Heart right ventricle (tissue), 16 donors: ENCODE results near the gene YWHAE. TPM values are rescaled to one million over a fixed set of nuclear protein-coding genes. Genes with fewer than 3 reads are reported as not detected.
"Not testable (repeated sequence)": the region's sequence is repeated elsewhere in the genome, so short reads cannot be mapped to it uniquely, and the experiment has no call there.

Experiments
- ATAC-seq, 8 donors: fragments of 200-7000 bp; cut with Tn5 transposase; one replicate each; pipeline ENCODE4 v1.9.1; 2020; ENCODE audit warnings: mild to moderate bottlenecking in 8 of 8, moderate library complexity in 8 of 8, moderate number of reproducible peaks in 1 of 8
- DNase-seq, 2 donors: peaks; one replicate each; pipeline ENCODE4 v3.0.0-alpha.2; 2020
- H3K27ac ChIP-seq, 10 donors: fragments of 200-600 bp; sonication (generic) in 2 of 10; one replicate each; pipeline versions ENCODE4 v1.5.0 to v1.8.0; 2020 to 2022; ENCODE audit warnings: mild to moderate bottlenecking in 3 of 10
- H3K27me3 ChIP-seq, 7 donors: fragments of 200-600 bp; one replicate each; pipeline ENCODE4 v1.8.0; 2021 to 2022; ENCODE audit warnings: mild to moderate bottlenecking in 2 of 7
- H3K36me3 ChIP-seq, 9 donors: fragments of 200-600 bp; sonication (generic) in 1 of 9; one replicate each; pipeline versions ENCODE4 v1.5.0 to v1.8.0; 2020 to 2022; ENCODE audit warnings: mild to moderate bottlenecking in 2 of 9
- H3K4me1 ChIP-seq, 9 donors: fragments of 200-600 bp; sonication (generic) in 1 of 9; one replicate each; pipeline versions ENCODE4 v1.5.0 to v1.8.0; 2020 to 2022; ENCODE audit warnings: mild to moderate bottlenecking in 4 of 9
- H3K4me3 ChIP-seq, 10 donors: fragments of 200-600 bp; sonication (generic) in 2 of 10; one replicate each; pipeline versions ENCODE4 v1.5.0 to v1.8.0; 2020 to 2022; ENCODE audit warnings: mild to moderate bottlenecking in 7 of 10, moderate library complexity in 2 of 10
- H3K9me3 ChIP-seq, 11 donors: fragments of 200-600 bp in 10 of 11; sonication (generic) in 2 of 11; one replicate each; pipeline versions ENCODE4 v1.5.0 to v1.8.0; 2013 to 2022; ENCODE audit warnings: mild to moderate bottlenecking in 2 of 11, control low read depth in 1 of 11, moderate library complexity in 1 of 11
- WGBS, 2 donors: extraction: QIAGEN DNeasy Blood & Tissue Kit; methylation state at CpG; one replicate each; pipeline ENCODE4 v1.1.7; 2013; ENCODE audit warnings: inconsistent platforms in 1 of 2; 5-methylcytosine and 5-hydroxymethylcytosine counted together
- intact Hi-C, 10 donors: fragments of 100-400 bp; cut with DNase I; formaldehyde crosslinking; loops; one replicate each; pipeline versions ENCODE4 v1.11.1 to v1.14.2; 2022
- polyA plus RNA-seq, 2 donors: library from polyadenylated mRNA; stranded (reverse); fragments of 200-250 nt; gene quantifications; one replicate each; pipeline ENCODE4 v1.2.3, GENCODE V29; 2013
- total RNA-seq, 10 donors: library from RNA; stranded (reverse); fragmentation: NEBNext Ultra II Directional in 3 of 10; extraction: Animal tissue kit (Norgen Biotek cat#: 25700) in 3 of 10; gene quantifications; one replicate each; pipeline versions ENCODE4 v1.2.1 to v1.2.4, GENCODE V29; 2021 to 2023
- TF ChIP-seq, protein P1 (sequence below), 9 donors: fragments of 200-600 bp; sonication (generic) in 2 of 9; IDR thresholded peaks; one replicate each; pipeline versions ENCODE4 v1.5.0 to v1.8.0; 2021 to 2022; ENCODE audit warnings: antibody characterized with exemption in 9 of 9, mild to moderate bottlenecking in 5 of 9, moderate library complexity in 1 of 9
- donor health status: Arrhythmogenic right ventricular cardiomyopathy.
- donor health status: ischemic (EF 13 %, LVEDD 7.1; RV severe dilation, severe dysfunction).
- donor health status: healthy with polysubstance abuse.
- donor health status: DM: no; HTN: yes; CAD: no.
- donor health status: DM: no; HTN: no; CAD: no.
- donor health status: ischemic (EF 25% LVEDD 6.9; RV normal size, moderate dysfunction).
- donor health status: ischemic (EF 25% LVEDD 5.7; RV mildly dilated, moderate dysfunction).
- donor health status: healthy.
- donor health status: DM: yes; HTN: yes; CAD: no.
- donor health status: Ischemic cardiomyopathy.
- donor health status: ischemic (EF 35%, LVEDD 5.7; RV mildly dilated, moderate dysfunction).
- donor health status: nonischemic (EF 11% LVEDD 7.7; RV severe dilation, severe dysfunction).
- donor health status: DM: yes; HTN: yes; CAD: no.
- donor health status: PGD.
- donor health status: ischemic (EF 29% LVEDD 5.4; RV normal size, mild dysfunction).
- donor health status: nonischemic (EF 23%, LVEDD 6.1; RV moderate dilation, normal function).

The YWHAE gene
- total and polyA plus RNA-seq, 12 donors: 478 to 791 (median 614) TPM

DNA sequence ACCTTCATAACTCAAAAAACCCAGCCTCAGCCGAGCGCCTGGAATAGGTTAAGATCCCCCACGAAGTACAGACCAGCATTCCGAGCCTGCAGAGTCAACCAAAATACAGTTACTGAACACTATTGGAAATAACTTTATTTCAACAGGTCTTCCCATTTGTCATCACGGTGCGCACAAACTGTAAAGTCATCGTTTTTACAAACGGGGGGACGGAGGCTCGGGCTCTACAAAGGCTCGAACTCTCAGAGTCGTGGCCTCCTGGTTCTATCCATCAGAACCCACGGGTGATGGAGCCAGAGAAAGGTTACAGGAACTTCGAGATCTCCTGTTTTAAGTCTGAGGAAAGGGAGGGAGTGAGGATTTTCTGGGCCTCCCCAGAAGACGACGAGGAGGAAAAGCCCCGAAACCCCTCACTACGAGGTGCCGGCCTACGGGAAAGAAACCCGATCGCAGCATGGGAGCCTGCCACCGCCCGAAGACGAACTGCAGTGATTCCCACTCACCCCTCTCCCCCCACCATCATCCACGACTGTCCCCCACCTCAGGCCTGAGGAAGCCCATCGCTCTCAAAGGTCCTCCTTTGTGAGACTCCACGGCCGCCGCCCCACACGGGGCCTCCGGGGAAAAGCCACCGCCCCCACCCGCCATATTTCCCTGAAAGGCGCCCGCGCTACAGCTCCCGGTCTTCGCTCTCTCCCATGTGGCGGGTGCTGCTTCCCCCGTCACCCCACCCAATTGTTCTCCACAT, 917 bp downstream of the YWHAE start:
- no peaks in the 10 kb centered on the region for H3K27me3 ChIP-seq
- peak overlapping the region; percentile 90 to 97 (median 96) for H3K27ac ChIP-seq
- intact Hi-C loops: loop anchor here in 4 of 10 donors (5.0 to 10.0 kb wide), 3 partner anchors 37 to 58 kb away; partner anchors contain the start of gene CRK (in 2 of the 4)
- DNase-seq (no peak), ATAC-seq (peak in 7 of 8 donors; percentile 36 to 72 (median 59))
- 0% methylated on average over 41 of the region's 41 CpGs for WGBS, 2 donors
- TF ChIP-seq, protein P1, sequence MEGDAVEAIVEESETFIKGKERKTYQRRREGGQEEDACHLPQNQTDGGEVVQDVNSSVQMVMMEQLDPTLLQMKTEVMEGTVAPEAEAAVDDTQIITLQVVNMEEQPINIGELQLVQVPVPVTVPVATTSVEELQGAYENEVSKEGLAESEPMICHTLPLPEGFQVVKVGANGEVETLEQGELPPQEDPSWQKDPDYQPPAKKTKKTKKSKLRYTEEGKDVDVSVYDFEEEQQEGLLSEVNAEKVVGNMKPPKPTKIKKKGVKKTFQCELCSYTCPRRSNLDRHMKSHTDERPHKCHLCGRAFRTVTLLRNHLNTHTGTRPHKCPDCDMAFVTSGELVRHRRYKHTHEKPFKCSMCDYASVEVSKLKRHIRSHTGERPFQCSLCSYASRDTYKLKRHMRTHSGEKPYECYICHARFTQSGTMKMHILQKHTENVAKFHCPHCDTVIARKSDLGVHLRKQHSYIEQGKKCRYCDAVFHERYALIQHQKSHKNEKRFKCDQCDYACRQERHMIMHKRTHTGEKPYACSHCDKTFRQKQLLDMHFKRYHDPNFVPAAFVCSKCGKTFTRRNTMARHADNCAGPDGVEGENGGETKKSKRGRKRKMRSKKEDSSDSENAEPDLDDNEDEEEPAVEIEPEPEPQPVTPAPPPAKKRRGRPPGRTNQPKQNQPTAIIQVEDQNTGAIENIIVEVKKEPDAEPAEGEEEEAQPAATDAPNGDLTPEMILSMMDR (IDR thresholded peaks at IDR 0.05): no peak
- H3K4me1 ChIP-seq: peaks cover 5 to 53% (median 50%) of the 10 kb centered on the region in 9 donors
- peak overlapping the region; percentile 67 to 94 (median 80) for H3K4me3 ChIP-seq
- H3K9me3 ChIP-seq: no peaks in the 10 kb centered on the region
- H3K36me3 ChIP-seq: peaks cover 0 to 16% (median 0%) of the 10 kb centered on the region in 9 donors

DNA sequence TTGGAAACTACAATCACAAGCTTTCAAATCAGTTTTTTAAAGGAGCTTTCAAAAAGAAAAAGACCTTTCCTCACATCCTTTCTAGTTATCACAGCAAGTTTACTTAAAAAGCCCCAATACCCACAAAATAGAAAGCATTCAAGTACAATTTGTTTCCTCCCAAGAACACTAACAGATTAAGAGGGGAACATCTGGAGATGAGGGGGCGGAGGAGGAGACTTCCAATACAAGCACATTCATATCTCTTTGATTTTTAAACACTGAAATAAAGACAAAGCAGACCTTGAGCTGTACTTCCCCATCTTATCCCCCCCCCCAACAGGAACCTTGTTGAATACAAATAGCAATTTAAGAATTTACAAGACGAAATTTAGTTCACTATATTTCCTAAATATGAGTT, 2.0 kb downstream of the YWHAE start:
- intact Hi-C loops: loop anchor here in 4 of 10 donors (5.0 to 10.0 kb wide), 3 partner anchors 36 to 59 kb away; partner anchors contain the start of gene CRK (in 2 of the 4)
- 6 to 7% methylated on average over 2 of the region's 2 CpGs for WGBS, 2 donors
- H3K4me1 ChIP-seq: peaks cover 9 to 64% (median 61%) of the 10 kb centered on the region in 9 donors

DNA sequence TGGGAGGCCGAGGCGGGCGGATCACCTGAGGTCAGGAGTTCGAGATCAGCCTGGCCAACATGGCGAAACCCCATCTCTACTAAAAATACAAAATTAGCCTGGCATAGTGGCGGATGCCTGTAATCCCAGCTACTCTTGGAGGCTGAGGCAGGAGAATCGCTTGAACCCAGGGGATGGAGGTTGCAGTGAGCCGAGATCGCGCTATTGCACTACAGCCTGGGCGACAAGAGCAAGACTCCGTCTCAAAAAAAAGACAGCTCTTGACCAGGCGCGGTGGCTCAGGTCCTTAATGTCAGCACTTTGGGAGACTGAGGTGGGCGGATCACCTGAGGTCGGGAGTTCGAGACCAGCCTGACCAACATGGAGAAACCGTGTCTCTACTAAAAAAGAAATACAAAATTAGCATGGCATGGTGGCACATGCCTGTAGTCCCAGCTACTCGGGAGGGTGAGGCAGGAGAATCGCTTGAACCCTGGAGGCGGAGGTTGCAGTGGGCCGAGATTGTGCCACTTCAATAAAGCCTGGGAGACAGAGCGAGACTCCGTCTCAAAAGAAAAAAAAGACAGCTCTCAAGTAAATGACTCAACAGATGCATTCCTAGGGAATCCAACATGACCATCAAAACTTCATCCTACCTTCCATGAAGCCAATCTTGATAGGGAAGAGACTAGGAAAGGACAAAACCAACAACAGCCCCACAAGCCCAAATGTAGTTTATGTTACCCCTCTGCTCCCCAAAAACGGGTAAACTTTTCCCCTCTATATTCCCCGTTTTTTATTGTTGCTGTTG, 4.0 kb downstream of the YWHAE start:
- Histone ChIP-seq H3K27ac (peak overlapping the region in 2 of 10 donors; percentile 93 to 95), H3K4me1 (peaks cover 18 to 84% (median 81%) of the 10 kb centered on the region in 9 donors), H3K36me3 (peaks cover 0 to 24% (median 0%) of the 10 kb centered on the region in 9 donors)
- H3K4me3 ChIP-seq, ATAC-seq, DNase-seq, H3K9me3 ChIP-seq, H3K27me3 ChIP-seq: not testable (repeated sequence)
- WGBS, 2 donors: 88 to 90% methylated on average over 26 of the region's 26 CpGs
- intact Hi-C loops: loop anchor here in 5 of 10 donors (2.0 to 10.0 kb wide), 4 partner anchors 31 to 61 kb away; partner anchors contain the start of gene CRK (in 2 of the 5)

More for the DNA sequence above, 2.0 kb downstream of the YWHAE start:
- Histone ChIP-seq H3K9me3 (no peaks in the 10 kb centered on the region), H3K27ac (peak overlapping the region in 9 of 10 donors; percentile 1 to 97 (median 97)), H3K4me3 (peak overlapping the region in 9 of 10 donors; percentile 67 to 94 (median 78)), H3K27me3 (no peaks in the 10 kb centered on the region), H3K36me3 (peaks cover 0 to 18% (median 0%) of the 10 kb centered on the region in 9 donors)
- DNase-seq (no peak), ATAC-seq (no peak)
- TF ChIP-seq, protein P1 (IDR thresholded peaks at IDR 0.05): no peak

DNA sequence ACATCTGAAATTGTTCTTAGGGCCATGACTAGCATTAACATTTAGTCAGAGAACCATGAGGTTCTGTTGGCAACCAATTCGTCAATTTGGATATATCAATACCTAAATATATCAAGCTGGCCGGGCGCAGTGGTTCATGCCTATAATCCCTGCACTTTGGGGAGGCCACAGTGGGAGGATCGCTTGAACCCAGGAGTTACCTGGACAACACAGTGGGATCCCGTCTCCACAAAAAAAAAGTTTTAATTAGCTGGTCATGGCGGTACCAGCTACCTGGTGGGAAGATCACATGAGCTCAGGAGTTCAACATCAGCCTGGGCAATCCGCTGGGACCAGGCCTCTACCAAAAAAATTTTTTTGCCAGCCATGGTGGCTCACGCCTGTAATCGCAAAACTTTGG, 8.4 kb downstream of the YWHAE start:
- ATAC-seq (no peak), DNase-seq (no peak)
- Histone ChIP-seq H3K4me1 (peaks cover 26 to 100% (median 98%) of the 10 kb centered on the region in 9 donors), H3K27me3 (no peaks in the 10 kb centered on the region), H3K36me3 (peaks cover 0 to 24% (median 0%) of the 10 kb centered on the region in 9 donors), H3K9me3 (no peaks in the 10 kb centered on the region), H3K4me3 (peak overlapping the region in 2 of 10 donors; percentile 1 to 2), H3K27ac (peak overlapping the region; percentile 16 to 81 (median 61))
- TF ChIP-seq, protein P1 (IDR thresholded peaks at IDR 0.05): no peak
- intact Hi-C loops: loop anchor here in 1 of 10 donors (10.0 kb wide), 1 partner anchor 63 kb away; the partner anchor contains the start of gene CRK
- 82 to 88% methylated on average over 9 of the region's 9 CpGs for WGBS, 2 donors
